ENCODE data around the gene SOX8.

GRCh38 chr16:1019231-1020090 is 37.9 kb downstream of the SOX8 start:
- TF ChIP-seq CTCF (conservative IDR thresholded peaks at IDR 0.05; ENCODE audit: low read depth, low read length) (no peak), EZH2 (IDR thresholded peaks at IDR 0.05; ENCODE audit: borderline replicate concordance, low read depth, low read length, poor library complexity, severe bottlenecking) (no peak)
